GM20000 (cell line): ENCODE results near the gene HOXA7.

ENCODE experiments used
- DNase-seq: peaks from one replicate; pipeline ENCODE4 v3.0.0; 2012; ENCODE audit warnings: low spot score
- CTCF ChIP-seq: IDR thresholded peaks from 2 replicates; pipeline ENCODE4 v1.5.1; 2012; ENCODE audit warnings: mild to moderate bottlenecking, control low read depth; ENCODE audit errors: extremely low read depth, missing control alignments

Gene HOXA7

DNA sequence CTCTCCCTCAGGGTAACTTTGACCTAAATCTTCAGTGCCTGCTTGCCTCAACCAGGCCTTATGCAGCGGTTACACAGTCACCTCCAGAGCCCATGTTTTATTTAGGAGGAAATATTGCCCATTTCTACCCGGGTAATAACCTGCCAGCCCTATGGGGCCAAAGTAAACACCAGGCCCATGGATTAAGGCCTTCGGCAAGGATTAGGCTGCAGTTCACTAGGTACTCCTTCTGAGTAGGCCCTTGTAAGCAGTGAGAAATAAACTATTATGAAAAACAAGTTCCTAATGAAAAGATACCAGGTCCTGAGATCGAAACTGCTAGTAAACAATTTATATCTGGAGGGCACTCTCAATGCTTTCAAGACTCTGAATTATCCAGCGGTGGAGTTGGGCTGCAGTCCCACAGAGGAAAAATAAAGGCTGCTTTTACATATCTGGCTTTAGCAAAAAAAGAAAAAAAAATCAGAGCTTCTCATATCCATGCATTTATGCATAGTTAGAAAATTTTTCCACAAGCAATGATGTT is 21.4 kb upstream of the HOXA7 start:
- no peak for DNase-seq
- TF ChIP-seq CTCF: no peak

DNA sequence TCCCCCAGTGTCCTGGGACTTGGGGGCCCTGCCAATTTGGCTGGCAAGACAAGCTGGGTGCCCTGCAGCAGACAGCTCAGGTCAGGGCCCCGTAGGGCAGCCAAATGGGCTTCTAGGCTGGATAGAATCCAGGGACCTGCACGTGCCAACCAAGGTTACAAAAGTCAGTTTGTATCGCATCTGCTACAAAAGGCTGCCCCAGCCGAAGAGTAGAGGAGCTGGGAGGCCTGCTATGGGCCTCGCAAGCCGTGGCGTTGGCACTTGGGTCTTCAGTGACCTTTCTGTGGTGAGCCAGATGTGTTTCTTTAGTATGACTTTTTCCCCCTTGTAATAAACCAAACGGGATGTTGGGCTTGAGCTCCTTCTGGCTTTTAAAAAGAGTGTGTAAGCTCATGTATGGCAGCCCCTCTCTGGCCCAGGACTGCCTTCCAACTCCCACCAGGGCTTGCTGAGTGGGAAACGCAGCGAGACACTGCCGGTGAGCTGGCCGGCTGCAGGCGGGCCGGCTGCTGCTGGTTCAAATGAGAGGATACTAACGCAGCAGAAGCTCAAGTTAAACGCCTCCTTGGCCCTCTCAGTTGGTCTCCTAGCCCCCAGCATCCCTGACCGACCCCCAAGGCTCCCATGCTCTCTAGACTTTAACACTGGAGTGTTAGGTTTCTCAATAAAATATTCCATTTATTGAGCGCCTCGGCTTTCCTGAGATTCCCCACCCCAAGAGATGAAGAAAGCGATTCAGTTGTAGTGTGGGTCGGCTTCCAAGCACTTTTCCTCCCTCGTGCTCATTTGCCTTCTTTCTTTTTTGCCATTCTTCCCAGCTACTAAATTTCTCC is 20.7 kb upstream of the HOXA7 start:
- no peak for DNase-seq
- TF ChIP-seq CTCF: no peak

DNA sequence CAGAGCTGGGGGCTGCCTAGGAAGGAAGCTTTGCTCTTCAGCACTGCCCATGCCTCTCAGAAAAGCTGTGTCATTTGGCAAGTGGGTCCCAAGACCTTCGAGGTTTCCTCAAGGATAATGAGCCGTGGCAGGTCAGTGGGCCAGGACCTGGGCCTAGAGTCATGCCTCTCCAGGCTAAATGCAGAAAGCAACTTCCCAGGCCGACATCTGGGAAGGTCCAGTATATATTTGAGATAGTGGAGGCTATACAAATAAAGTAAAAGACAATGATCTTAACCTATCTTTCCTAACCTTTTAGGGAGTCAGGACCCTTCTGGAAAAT is 20.0 kb upstream of the HOXA7 start:
- DNase-seq: no peak
- TF ChIP-seq CTCF: no peak

DNA sequence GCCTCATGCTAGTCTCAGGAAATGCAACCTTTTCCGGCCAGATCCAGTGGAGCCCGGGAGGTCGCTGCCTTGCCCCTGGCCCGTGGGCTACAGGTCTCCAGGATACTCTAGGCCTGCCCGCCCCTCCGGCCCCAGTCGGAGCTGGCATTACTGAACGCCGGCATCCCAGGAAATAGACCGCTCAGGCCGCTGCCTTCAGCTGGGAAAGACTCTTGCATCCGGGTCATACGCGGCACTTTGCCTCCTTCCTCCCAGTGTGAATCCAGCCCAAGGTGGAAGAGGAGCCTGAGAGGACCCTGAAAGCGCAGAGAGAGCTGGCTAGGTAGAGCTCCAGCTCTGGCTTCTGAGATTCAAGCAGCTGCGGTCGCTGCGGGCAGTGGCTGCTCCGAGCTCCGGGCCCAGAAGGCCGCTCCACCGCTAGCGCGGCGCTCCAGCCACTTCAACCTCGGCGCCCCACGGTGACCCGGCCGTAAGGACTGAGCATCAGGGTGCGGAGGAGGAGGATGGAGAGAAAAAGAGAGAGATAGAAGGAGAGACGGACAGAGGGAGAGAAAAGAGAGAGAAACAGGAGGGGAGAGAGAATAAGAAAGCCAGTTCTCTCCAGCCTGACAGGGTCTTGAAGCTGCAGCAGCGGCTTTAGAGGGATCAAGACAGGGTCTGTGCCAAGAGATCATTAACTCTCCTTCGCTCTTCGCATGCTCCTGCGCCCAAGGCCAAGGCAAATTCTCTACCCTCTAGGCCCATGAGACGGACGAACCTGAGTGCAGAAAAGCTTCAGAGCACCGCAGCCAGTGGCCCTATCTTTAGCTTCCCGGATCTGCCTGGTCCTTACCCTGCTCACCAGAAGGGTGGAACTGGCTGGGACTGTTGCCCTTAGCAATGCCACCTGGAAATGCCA is 19.4 kb upstream of the HOXA7 start:
- DNase-seq: no peak
- TF ChIP-seq CTCF: no peak

DNA sequence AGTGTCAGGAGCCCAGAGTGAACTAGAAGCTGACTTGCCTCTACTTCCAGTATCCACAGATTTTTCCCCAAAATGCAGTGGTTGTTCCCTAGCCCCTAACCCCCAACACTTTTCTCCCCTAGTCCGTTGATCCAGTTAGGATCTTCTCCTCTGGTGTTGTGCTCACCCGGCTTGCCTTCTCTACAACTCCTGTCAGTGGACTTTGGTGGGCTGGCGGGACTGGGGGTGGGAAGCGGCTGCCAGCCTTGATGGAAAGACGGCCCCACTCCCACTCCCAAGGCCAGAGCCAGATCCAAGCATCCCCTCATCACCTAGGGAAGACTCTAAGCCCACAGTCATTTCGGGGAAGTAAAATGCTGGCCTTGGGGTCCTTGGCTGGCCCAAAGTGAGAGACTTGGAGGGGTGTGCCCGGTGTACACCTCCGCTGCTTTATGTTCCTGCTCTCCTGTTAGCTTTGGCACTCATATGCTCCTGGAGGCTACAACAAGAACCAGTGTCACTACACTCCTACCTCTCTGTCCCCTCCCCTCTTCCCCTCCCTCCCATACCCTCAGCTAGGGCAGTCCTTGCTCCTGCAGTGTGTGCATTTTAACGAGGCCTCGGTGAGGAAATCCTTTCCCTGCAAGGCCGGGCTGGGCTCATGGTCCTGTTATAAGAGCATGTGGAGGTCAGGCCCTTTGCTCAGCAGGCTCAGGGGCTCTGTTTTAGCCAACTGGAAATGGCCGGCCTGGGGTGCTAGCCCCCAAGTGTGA is 18.6 kb upstream of the HOXA7 start:
- TF ChIP-seq CTCF: no peak
- DNase-seq: no peak

DNA sequence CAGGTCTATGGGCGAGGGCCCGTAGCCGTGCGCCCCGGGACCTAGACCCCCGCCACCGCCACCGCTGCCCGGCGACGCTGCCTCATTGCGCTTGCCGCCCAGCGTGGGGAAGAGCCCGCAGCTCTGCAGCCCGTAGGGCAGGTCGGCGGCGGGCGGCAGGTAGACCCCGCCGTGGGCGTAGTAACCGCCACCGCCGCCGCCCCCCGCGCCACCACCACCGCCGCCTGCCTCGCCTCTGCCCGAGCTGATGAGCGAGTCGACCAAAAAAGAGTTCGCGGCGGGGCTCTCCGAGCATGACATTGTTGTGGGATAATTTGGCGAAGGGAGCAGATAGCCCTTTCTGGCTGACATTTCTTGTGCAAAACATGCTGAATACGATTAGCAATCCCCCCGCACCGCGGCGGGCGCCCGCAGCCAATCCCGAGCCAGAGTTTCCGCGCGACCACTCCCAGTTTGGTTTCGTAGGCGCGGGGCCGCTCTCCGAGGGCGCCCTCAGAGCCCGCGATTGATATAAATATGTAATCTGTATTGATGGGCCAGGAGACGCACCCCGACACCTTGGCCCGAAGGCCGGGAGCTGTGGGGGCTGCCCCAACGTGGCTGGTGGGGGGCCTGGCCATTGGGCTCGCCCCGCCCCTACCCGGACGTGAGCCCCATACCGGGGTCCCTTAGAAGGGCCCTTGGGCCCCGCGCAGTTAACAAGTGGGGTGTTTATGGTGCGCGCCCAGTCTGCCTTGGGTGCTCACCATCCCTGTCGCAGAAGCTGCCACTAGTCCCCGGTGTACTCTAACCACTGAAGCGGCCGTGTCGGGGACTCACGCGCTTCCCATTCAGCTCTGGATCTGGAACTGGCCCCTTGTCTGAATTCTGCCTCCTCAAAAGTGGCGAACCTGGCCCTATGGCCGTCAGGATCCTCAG is 17.7 kb upstream of the HOXA7 start, which contains the start of gene HOXA10:
Gene HOXA10 (minus strand): TSS at position 365 of the 918 bp plus-strand sequence. CDS start 14 bp downstream, at position 351.
- no peak for TF ChIP-seq CTCF
- no peak for DNase-seq
